Stimulated activated CD8-positive, alpha-beta memory T cell treated with anti-CD3 and anti-CD28 coated beads, Interleukin-7, amount 100 ng/mL, for 1 hour (primary cell): ENCODE data around the gene ATOX1.
A peak's percentile ranks its signal among the peaks of the same experiment; 100 is the strongest.
"Not testable (repeated sequence)": the region's sequence is repeated elsewhere in the genome, so short reads cannot be mapped to it uniquely, and the experiment has no call there.

Experiments used
- DNase-seq, 2 donors: peaks; one replicate each; pipeline ENCODE4 v3.0.0-alpha.2; 2020; ENCODE audit warnings: low read depth in 2 of 2

ATOX1 gene

DNA sequence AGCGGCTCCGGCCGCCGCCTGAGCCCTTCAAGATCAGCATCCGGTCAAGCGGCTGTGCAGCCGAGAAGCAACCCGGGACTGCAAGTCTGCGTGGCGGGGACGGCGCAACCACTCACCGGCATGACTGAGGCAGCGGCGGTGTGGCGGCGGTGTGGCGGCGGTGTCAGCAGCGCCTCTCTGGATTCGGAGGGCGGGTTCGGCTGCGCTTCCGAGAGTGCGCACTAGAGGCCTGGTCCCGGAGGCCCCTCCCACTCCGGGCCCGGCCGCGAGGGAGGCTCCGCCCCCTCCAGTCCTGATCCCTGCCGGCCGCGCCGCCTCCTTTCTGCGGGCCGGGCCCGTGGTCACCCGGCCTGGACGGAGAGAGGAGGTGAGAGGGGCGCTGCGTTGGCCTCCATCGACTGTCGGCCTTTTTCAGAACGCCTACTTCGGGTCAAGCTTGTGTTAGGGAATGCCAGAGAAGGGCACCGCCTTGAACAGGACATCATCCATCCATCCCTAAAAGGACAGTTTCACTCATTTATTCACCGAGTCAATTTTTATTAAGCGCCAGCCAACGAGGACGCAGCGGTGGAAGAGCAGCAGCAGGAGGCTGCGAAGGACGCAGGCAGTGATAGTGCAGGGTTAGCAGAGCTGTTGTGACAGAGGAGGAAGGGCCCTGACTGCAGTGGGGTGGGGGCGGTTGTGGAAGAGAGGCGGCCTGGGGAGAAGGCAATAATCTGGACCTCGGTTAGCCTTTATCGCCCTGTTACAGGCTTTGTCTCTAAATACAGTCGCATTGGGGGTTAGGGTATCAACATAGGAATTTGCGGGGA is at the start of gene ATOX1:
Gene ATOX1, minus strand, starts transcription at position 202 of the 812 bp plus-strand sequence. Its CDS starts 80 bp downstream, at position 122.
- peak; percentile 75 to 84 for DNase-seq

- DNase-seq: no peak
Observed at GRCh38 chr5:151805414-151806223, 47.2 kb upstream of the ATOX1 start.

GRCh38 chr5:151800532-151800931 is 42.1 kb upstream of the ATOX1 start:
- DNase-seq: no peak

- no peak for DNase-seq
Observed at GRCh38 chr5:151799407-151799806, 41.0 kb upstream of the ATOX1 start.

- no peak for DNase-seq
Observed at GRCh38 chr5:151798674-151799073, 40.2 kb upstream of the ATOX1 start.

GRCh38 chr5:151795426-151795825 is 37.0 kb upstream of the ATOX1 start:
- no peak for DNase-seq

- no peak for DNase-seq
Observed at GRCh38 chr5:151793358-151793757, 34.9 kb upstream of the ATOX1 start.

- DNase-seq: no peak
Observed at GRCh38 chr5:151787817-151788216, 29.4 kb upstream of the ATOX1 start.

GRCh38 chr5:151786468-151786867 is 28.0 kb upstream of the ATOX1 start:
- no peak for DNase-seq

DNA sequence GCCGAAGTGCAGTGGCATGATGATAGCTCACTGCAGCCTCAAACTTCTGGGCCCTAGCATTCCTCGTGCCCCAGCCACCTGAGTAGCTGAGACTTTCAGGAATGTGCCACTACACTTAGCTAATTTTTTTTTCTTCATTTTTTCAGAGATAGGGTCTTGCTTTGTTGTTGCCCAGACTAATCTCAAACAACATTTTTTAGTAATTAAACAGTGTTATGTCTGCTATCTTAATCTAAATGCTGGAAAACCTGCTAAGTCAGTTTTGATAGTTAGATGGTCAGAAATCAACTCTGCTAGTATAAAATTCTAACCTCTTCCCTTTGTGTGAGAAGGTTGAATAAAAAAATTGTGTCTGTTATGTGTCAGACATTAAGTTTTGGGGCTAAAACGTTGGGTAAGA is 25.7 kb upstream of the ATOX1 start:
- DNase-seq: no peak

- not testable (repeated sequence) for DNase-seq
Observed at GRCh38 chr5:151783664-151784063, 25.2 kb upstream of the ATOX1 start.

- no peak for DNase-seq
Observed at GRCh38 chr5:151781201-151781600, 22.8 kb upstream of the ATOX1 start.

GRCh38 chr5:151780348-151780747 is 21.9 kb upstream of the ATOX1 start:
- no peak for DNase-seq

GRCh38 chr5:151779531-151780125 is 21.2 kb upstream of the ATOX1 start:
- DNase-seq: no peak

DNA sequence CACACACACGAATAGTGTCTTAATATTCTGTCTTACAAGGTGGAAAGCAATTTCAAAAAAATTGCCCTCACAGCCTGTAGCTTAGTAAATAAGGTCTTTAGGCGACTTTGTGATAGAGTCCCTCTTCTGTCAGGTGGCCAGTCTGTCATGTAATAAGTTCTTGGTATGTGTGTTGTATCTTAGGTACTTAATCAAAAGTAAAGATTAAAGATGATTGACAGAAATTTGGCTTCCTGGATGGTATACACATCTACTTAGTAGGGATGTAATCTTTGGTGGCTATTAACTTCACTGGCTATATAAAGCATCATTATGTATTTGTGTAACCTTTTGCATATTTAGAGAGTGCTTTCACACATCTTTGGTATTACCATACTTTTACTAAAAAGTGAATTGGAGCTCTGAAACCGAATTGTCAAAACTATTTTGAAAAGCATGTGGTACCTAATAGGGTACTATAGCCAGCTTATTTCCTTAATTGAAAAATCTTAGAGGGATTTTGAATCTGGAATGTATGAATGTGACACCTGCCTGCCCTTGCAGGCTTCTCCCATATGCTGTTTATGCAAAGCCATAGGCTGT is 16.7 kb upstream of the ATOX1 start:
- no peak for DNase-seq

GRCh38 chr5:151773951-151774350 is 15.5 kb upstream of the ATOX1 start:
- DNase-seq: no peak

DNA sequence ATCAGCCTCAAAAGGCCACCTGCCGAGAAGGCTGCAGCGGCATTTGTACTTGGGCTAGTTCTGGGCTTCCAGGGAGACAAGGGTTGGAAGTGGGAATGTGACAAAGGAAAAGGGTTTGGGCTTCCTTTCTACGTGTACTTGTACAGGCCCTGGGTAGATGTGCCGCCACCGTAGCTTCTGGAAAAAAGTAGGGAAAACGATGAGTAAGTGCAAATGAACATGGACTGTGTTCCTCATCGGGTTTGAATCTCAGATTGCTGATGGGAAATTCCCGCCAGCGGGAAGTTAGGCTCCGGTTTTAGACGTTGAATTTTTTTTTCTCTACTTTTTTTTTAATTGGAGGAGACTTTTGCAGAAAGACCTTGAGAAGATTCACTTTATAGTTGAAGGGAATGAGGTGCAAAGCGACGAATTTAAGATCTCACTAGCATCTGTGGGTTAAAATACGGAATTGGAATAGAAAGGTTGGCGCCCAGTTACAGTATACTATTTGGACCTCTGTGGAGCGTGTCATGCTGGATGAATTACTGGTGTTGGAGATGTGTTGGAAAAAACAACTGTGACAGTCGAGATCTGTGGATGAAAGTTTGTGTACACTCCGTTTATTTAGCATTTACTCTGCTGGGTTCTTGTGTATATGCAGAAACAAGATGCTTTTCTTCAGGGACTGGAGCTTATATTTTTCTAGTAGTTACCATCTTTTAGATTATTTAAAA is 14.6 kb upstream of the ATOX1 start:
- no peak for DNase-seq

GRCh38 chr5:151772029-151772845 is 13.8 kb upstream of the ATOX1 start:
- no peak for DNase-seq

GRCh38 chr5:151771259-151772028 is 13.0 kb upstream of the ATOX1 start, which contains the start of gene G3BP1:
TSS of gene G3BP1 (plus strand) at chr5:151771954. CDS start at chr5:151786621, 14,667 bp downstream.
- DNase-seq: peak; percentile 95 to 98
